Measurements from ENCODE around the gene PGLYRP1. TPM values are rescaled to one million over a fixed set of nuclear protein-coding genes. Genes with fewer than 3 reads are reported as not detected.

The PGLYRP1 gene
- total RNA-seq = not detected

- TF ChIP-seq CTCF (IDR thresholded peaks at IDR 0.05; ENCODE audit: low read depth) = no peak
Observed at GRCh38 chr19:46022431-46023310, at the start of gene PGLYRP1. TSS of gene PGLYRP1 (minus strand) at chr19:46023053. CDS start at chr19:46023021, 32 bp downstream.

- TF ChIP-seq CTCF (IDR thresholded peaks at IDR 0.05; ENCODE audit: low read depth) = no peak
Observed at GRCh38 chr19:46069806-46070341, 47.0 kb upstream of the PGLYRP1 start.

- no peak for TF ChIP-seq CTCF (IDR thresholded peaks at IDR 0.05; ENCODE audit: low read depth)
Observed at GRCh38 chr19:46068345-46069258, 45.7 kb upstream of the PGLYRP1 start.

GRCh38 chr19:46067691-46068090 is 44.8 kb upstream of the PGLYRP1 start:
- TF ChIP-seq CTCF (IDR thresholded peaks at IDR 0.05; ENCODE audit: low read depth) = no peak

- TF ChIP-seq CTCF (IDR thresholded peaks at IDR 0.05; ENCODE audit: low read depth) = no peak
Observed at GRCh38 chr19:46066471-46066870, 43.6 kb upstream of the PGLYRP1 start.

- TF ChIP-seq CTCF (IDR thresholded peaks at IDR 0.05; ENCODE audit: low read depth) = no peak
Observed at GRCh38 chr19:46065486-46066071, 42.7 kb upstream of the PGLYRP1 start.
